Astrocyte (in vitro differentiated cells and primary cell): Measurements from ENCODE around the gene TMEM271.

ENCODE experiments used
- EZH2 ChIP-seq: IDR thresholded peaks from 2 replicates; pipeline ENCODE4 v1.6.1; 2012; ENCODE audit warnings: mild to moderate bottlenecking, low read length, inconsistent platforms; ENCODE audit not compliant: insufficient read depth
- TF ChIP-seq, protein P1 (sequence below): IDR thresholded peaks from 2 replicates; pipeline ENCODE4 v1.5.1; 2011; ENCODE audit warnings: low read depth, mild to moderate bottlenecking, inconsistent platforms, low read length, moderate library complexity; ENCODE audit not compliant: insufficient read depth

DNA sequence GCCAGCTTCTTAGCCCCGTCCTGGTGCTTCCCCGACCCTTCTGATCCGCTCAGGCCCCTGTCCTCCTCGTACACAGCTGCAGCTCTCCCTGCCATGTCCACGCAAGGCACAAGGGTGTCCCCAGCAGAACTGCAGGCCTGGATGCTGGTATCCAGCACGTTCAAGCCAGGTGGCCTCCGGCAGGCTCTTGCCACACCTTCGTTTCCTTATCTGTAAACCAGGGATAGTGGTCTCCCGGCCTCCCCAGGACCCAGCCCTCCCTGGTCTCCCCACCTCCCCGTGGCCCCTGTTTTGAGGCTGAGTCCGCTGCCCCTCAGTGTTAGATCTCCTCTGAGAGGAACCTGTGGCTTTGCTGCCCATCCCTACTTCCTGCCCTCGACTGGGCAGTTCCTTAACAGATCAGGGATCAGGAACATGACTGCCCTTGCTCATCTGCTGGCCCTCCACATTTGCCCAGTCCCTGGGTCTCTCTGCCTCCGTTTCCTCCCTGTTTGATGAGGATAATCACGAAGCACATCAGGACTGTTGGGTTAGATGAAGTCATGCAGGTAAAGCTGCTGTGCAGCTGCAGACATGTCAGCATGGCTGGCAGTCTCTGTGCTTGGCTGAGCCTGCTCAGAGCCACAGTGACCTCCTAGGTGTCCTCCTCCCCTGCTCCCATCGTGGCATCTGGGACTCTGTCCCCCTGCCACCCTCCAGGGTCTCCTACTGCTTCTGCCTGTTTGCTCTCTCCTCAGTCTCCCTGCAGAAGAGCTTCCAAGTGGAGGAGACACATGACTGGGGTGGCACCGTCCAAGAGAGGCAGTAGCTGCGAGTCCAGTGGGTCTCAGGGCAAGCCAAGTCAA is 44.2 kb downstream of the TMEM271 start:
- TF ChIP-seq, protein P1, sequence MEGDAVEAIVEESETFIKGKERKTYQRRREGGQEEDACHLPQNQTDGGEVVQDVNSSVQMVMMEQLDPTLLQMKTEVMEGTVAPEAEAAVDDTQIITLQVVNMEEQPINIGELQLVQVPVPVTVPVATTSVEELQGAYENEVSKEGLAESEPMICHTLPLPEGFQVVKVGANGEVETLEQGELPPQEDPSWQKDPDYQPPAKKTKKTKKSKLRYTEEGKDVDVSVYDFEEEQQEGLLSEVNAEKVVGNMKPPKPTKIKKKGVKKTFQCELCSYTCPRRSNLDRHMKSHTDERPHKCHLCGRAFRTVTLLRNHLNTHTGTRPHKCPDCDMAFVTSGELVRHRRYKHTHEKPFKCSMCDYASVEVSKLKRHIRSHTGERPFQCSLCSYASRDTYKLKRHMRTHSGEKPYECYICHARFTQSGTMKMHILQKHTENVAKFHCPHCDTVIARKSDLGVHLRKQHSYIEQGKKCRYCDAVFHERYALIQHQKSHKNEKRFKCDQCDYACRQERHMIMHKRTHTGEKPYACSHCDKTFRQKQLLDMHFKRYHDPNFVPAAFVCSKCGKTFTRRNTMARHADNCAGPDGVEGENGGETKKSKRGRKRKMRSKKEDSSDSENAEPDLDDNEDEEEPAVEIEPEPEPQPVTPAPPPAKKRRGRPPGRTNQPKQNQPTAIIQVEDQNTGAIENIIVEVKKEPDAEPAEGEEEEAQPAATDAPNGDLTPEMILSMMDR, result no peak
- TF ChIP-seq EZH2, result no peak
